SK-N-SH (cell line): ENCODE measurements around the gene CUX1. TPM values are rescaled to one million over a fixed set of nuclear protein-coding genes. Genes with fewer than 3 reads are reported as not detected.

Experiments used
- CTCF ChIA-PET: fragments of 300-600, 350-600 bp; formaldehyde crosslinking; extraction: SDS; loops from one replicate; lab custom pipeline; 2021; lab: Yijun Ruan, JAX
- POLR2A ChIA-PET: fragments of 350-600 bp; sonication (Branson Sonifier 250); formaldehyde crosslinking; extraction: SDS; loops from one replicate; lab custom pipeline; 2020; ENCODE audit warnings: antibody characterized with exemption, inconsistent platforms; lab: Yijun Ruan, JAX
- DNase-seq: peaks from one replicate; pipeline ENCODE4 v3.0.0; 2012
- H2AFZ ChIP-seq: fragments of 200-600 bp; sonication (generic); 2 replicates; pipeline ENCODE4 v1.8.1; 2016; ENCODE audit warnings: antibody characterized with exemption, mild to moderate bottlenecking, low read depth
- H3F3A ChIP-seq: fragments of 200-600 bp; sonication (generic); replicated peaks from 2 replicates; pipeline ENCODE3; 2016; ENCODE audit warnings: antibody characterized with exemption, mild to moderate bottlenecking; ENCODE audit not compliant: insufficient read depth
- H3K27ac ChIP-seq, 2 experiments: fragments of 200-500 bp in 1 of 2; fragments of 200-600 bp in 1 of 2; sonication (Bioruptor generic) in 1 of 2; sonication (generic), shearing (Covaris generic) in 1 of 2; 2 replicates each; pipeline versions ENCODE4 v1.5.1 to v1.6.1; 2014 to 2016; ENCODE audit warnings: low read depth in 2 of 2, inconsistent platforms in 1 of 2, low read length in 1 of 2, mild to moderate bottlenecking in 1 of 2, mixed read lengths in 1 of 2
- H3K27me3 ChIP-seq: fragments of 200-600 bp; sonication (generic), shearing (Covaris generic); 2 replicates; pipeline ENCODE4 v1.6.1; 2016; ENCODE audit warnings: mixed run types; ENCODE audit not compliant: insufficient read depth
- H3K36me3 ChIP-seq, 2 experiments: fragments of 200-500 bp in 1 of 2; fragments of 200-600 bp in 1 of 2; sonication (Bioruptor generic) in 1 of 2; sonication (generic) in 1 of 2; replicated peaks in 1 of 2; 2 replicates each; pipeline versions ENCODE3 to v1.5.1; 2014 to 2016; ENCODE audit warnings: low read length in 1 of 2, mild to moderate bottlenecking in 1 of 2; ENCODE audit not compliant: insufficient read depth in 2 of 2, control insufficient read depth in 1 of 2
- H3K4me1 ChIP-seq, 2 experiments: fragments of 200-500 bp in 1 of 2; fragments of 200-600 bp in 1 of 2; sonication (Bioruptor generic) in 1 of 2; sonication (generic), shearing (Covaris generic) in 1 of 2; 2 replicates each; pipeline versions ENCODE4 v1.5.1 to v1.6.1; 2014 to 2016; ENCODE audit warnings: low read depth in 1 of 2, low read length in 1 of 2, mixed run types in 1 of 2; ENCODE audit not compliant: insufficient read depth in 2 of 2, control insufficient read depth in 1 of 2
- H3K4me2 ChIP-seq: fragments of 200-600 bp; sonication (generic), shearing (Covaris generic); 2 replicates; pipeline ENCODE4 v1.6.1; 2017; ENCODE audit warnings: mixed run types
- H3K4me3 ChIP-seq, 2 experiments: fragments of 200-500 bp in 1 of 2; fragments of 200-600 bp in 1 of 2; sonication (Bioruptor generic) in 1 of 2; sonication (generic), shearing (Covaris generic) in 1 of 2; 2 replicates each; pipeline versions ENCODE4 v1.5.1 to v1.8.1; 2014 to 2016; ENCODE audit warnings: low read depth in 2 of 2, inconsistent platforms in 1 of 2, low read length in 1 of 2, mild to moderate bottlenecking in 1 of 2, mixed read lengths in 1 of 2, moderate library complexity in 1 of 2
- H3K79me2 ChIP-seq: fragments of 200-600 bp; sonication (generic); 2 replicates; pipeline ENCODE4 v1.8.1; 2017; ENCODE audit warnings: mild to moderate bottlenecking; ENCODE audit not compliant: insufficient read depth
- H3K9ac ChIP-seq: fragments of 200-600 bp; sonication (generic); 2 replicates; pipeline ENCODE4 v1.6.1; 2017; ENCODE audit warnings: mixed run types
- H3K9me2 ChIP-seq: fragments of 200-600 bp; sonication (generic); 2 replicates; pipeline ENCODE4 v1.6.1; 2017; ENCODE audit warnings: mixed run types
- H3K9me3 ChIP-seq: fragments of 200-600 bp; sonication (generic); 2 replicates; pipeline ENCODE4 v1.6.1; 2017; ENCODE audit warnings: mixed run types, mild to moderate bottlenecking, moderate library complexity
- H4K20me1 ChIP-seq: fragments of 200-600 bp; sonication (generic); 2 replicates; pipeline ENCODE4 v1.6.1; 2017; ENCODE audit warnings: mild to moderate bottlenecking, mixed run types; ENCODE audit not compliant: insufficient read depth
- CHD2 ChIP-seq: fragments of 150-350 bp; IDR thresholded peaks from 2 replicates; pipeline ENCODE4 v1.6.1; 2018; ENCODE audit warnings: low read length; ENCODE audit not compliant: partially characterized antibody
- CTCF ChIP-seq: fragments of 200-600 bp; sonication (generic); IDR thresholded peaks from 2 replicates; pipeline ENCODE4 v1.6.1; 2017; ENCODE audit warnings: antibody characterized with exemption, mild to moderate bottlenecking, moderate library complexity
- ELF1 ChIP-seq: IDR thresholded peaks from 2 replicates; pipeline ENCODE4 v1.4.0; 2012
- EP300 ChIP-seq, 2 experiments: IDR thresholded peaks; 2 replicates each; pipeline versions ENCODE4 v1.4.0 to v1.6.1; 2012; ENCODE audit warnings: borderline replicate concordance in 1 of 2, low read depth in 1 of 2, low read length in 1 of 2
- EZH2phosphoT487 ChIP-seq: fragments of 200-600 bp; sonication (generic); IDR thresholded peaks from 2 replicates; pipeline ENCODE4 v1.6.1; 2017; ENCODE audit warnings: low read depth, mixed run types, mild to moderate bottlenecking, antibody characterized with exemption, moderate library complexity, borderline replicate concordance
- FOSL2 ChIP-seq: IDR thresholded peaks from 2 replicates; pipeline ENCODE4 v1.4.0; 2012; ENCODE audit warnings: low read depth, mild to moderate bottlenecking, moderate library complexity, borderline replicate concordance
- GATA2 ChIP-seq: sonication (generic); formaldehyde crosslinking; IDR thresholded peaks from 2 replicates; pipeline ENCODE4 v1.5.0; 2020; ENCODE audit warnings: mild to moderate bottlenecking, missing genetic modification reagents
- IRF3 ChIP-seq: fragments of 150-350 bp; IDR thresholded peaks from 2 replicates; pipeline ENCODE4 v1.6.1; 2016; ENCODE audit warnings: mild to moderate bottlenecking, low read depth, low read length
- JUND ChIP-seq: IDR thresholded peaks from 2 replicates; pipeline ENCODE4 v1.4.0; 2012
- MXI1 ChIP-seq: IDR thresholded peaks from 2 replicates; pipeline ENCODE4 v1.6.1; 2012; ENCODE audit warnings: mild to moderate bottlenecking, low read depth, low read length, improper control_type of control experiment
- PBX3 ChIP-seq: IDR thresholded peaks from 2 replicates; pipeline ENCODE4; 2012
- RCOR1 ChIP-seq: fragments of 150-350 bp; IDR thresholded peaks from 2 replicates; pipeline ENCODE4 v1.6.1; 2017; ENCODE audit warnings: antibody characterized with exemption, low read length
- RXRA ChIP-seq: IDR thresholded peaks from 2 replicates; pipeline ENCODE4 v1.4.0; 2012; ENCODE audit warnings: low read depth, mild to moderate bottlenecking, borderline replicate concordance
- SIN3A ChIP-seq: IDR thresholded peaks from 2 replicates; pipeline ENCODE4 v1.6.1; 2012; ENCODE audit warnings: low read depth, mild to moderate bottlenecking, low read length, moderate library complexity, borderline replicate concordance
- SMC3 ChIP-seq: IDR thresholded peaks from 2 replicates; pipeline ENCODE4 v1.6.1; 2012; ENCODE audit warnings: low read depth, low read length, improper control_type of control experiment
- TAF1 ChIP-seq: IDR thresholded peaks from 2 replicates; pipeline ENCODE4 v1.6.1; 2012; ENCODE audit warnings: low read depth, mild to moderate bottlenecking, low read length, moderate library complexity, borderline replicate concordance
- TEAD4 ChIP-seq: IDR thresholded peaks from 2 replicates; pipeline ENCODE4 v1.4.0; 2012; ENCODE audit warnings: mild to moderate bottlenecking, borderline replicate concordance; ENCODE audit not compliant: insufficient read depth
- USF2 ChIP-seq: fragments of 150-350 bp; IDR thresholded peaks from 2 replicates; pipeline ENCODE4 v1.6.1; 2017; ENCODE audit warnings: antibody characterized with exemption, low read length, low read depth, borderline replicate concordance
- YY1 ChIP-seq: IDR thresholded peaks from 2 replicates; pipeline ENCODE4 v1.4.0; 2012; ENCODE audit warnings: low read depth, mild to moderate bottlenecking
- WGBS: methylation state at CpG from one replicate; pipeline ENCODE4 v1.1.6; 2017; ENCODE audit warnings: low lambda C conversion rate; 5-methylcytosine and 5-hydroxymethylcytosine counted together
- polyA plus RNA-seq, 3 experiments: library from polyadenylated mRNA; depleted of rRNA; stranded (reverse); fragments of >200 nt; gene quantifications; 2 replicates each; pipeline ENCODE4 v1.2.3, GENCODE V29; 2012

Gene CUX1
- polyA plus RNA-seq, 1 of the 3 experiments (the other 2 are of a cell fraction): 68.6 TPM

- WGBS: 92% methylated on average over 12 of the region's 14 CpGs
- H3K79me2 ChIP-seq: peaks cover 73% of the 10 kb centered on the region
- no peaks in the 10 kb centered on the region for H3K9me3 ChIP-seq
- no peak overlapping the region for H3K9ac ChIP-seq
- no peak for DNase-seq
- peak overlapping the region in 1 of 2 experiments; percentile 7; a peak in 1 of 4 replicates for H3K27ac ChIP-seq
- H2AFZ ChIP-seq: no peak overlapping the region
- H3K4me2 ChIP-seq: no peak overlapping the region
- H4K20me1 ChIP-seq: no peaks in the 10 kb centered on the region
- H3F3A ChIP-seq: peaks cover 25% of the 10 kb centered on the region
- no peaks in the 10 kb centered on the region for H3K9me2 ChIP-seq
- peaks cover 31 to 79% of the 10 kb centered on the region in 2 experiments for H3K4me1 ChIP-seq
- H3K27me3 ChIP-seq: no peaks in the 10 kb centered on the region
- POLR2A ChIA-PET: no interaction called here
- no peak for TF ChIP-seq TEAD4
- TF ChIP-seq CHD2: no peak
- no peak for TF ChIP-seq RCOR1
- TF ChIP-seq GATA2 (CRISPR knock-in tag): no peak
- no peak for TF ChIP-seq SMC3
- no peak for TF ChIP-seq YY1
- TF ChIP-seq FOSL2: no peak
- TF ChIP-seq TAF1: no peak
- no peaks in the 10 kb centered on the region for H3K36me3 ChIP-seq
- H3K4me3 ChIP-seq: no peak overlapping the region
- CTCF ChIA-PET: interaction anchor here (1.0 kb wide), 1 partner anchor 123 kb away, joined by 3 read pairs; no protein-coding TSS in a partner anchor
These were observed 126.6 kb downstream of the CUX1 start for GRCh38 chr7:101943889-101944600.

GRCh38 chr7:101944611-101945010, 127.2 kb downstream of the CUX1 start:
- no peaks in the 10 kb centered on the region for H3K9me3 ChIP-seq
- peaks cover 25% of the 10 kb centered on the region for H3F3A ChIP-seq
- H3K9me2 ChIP-seq: no peaks in the 10 kb centered on the region
- no peaks in the 10 kb centered on the region for H3K36me3 ChIP-seq
- no peak overlapping the region for H3K9ac ChIP-seq
- TF ChIP-seq MXI1 (no peak), EZH2phosphoT487 (no peak), SIN3A (no peak), JUND (no peak), ELF1 (no peak), RCOR1 (no peak), TEAD4 (no peak), RXRA (no peak), USF2 (no peak), EP300 (IDR thresholded peaks at IDR 0.05; ENCODE audit: borderline replicate concordance in 1 of 2, low read depth in 1 of 2, low read length in 1 of 2) (no peak), IRF3 (no peak), CTCF (no peak), PBX3 (no peak)
- TF ChIP-seq, all 33 proteins: peak for 0
- Histone ChIP-seq H3K4me3 (no peak overlapping the region), H3K79me2 (peaks cover 72% of the 10 kb centered on the region), H3K27ac (no peak overlapping the region; a peak in 1 of 4 replicates), H3K4me2 (no peak overlapping the region), H3K27me3 (no peaks in the 10 kb centered on the region), H2AFZ (no peak overlapping the region), H3K4me1 (peaks cover 31 to 80% of the 10 kb centered on the region in 2 experiments), H4K20me1 (no peaks in the 10 kb centered on the region)
- WGBS: 95% methylated on average over 10 of the region's 10 CpGs
- POLR2A ChIA-PET: no interaction called here
- no peak for DNase-seq
- CTCF ChIA-PET: interaction anchor here (1.0 kb wide), 1 partner anchor 123 kb away, joined by 3 read pairs; no protein-coding TSS in a partner anchor
